22Rv1 (cell line): Measurements from ENCODE around the gene SMIM44.

Experiments
- H3K27ac ChIP-seq: fragments of 450-650 bp; 2 replicates; pipeline ENCODE4 v1.5.1; 2017
- ZFX ChIP-seq: fragments of 450-650 bp; IDR thresholded peaks from 2 replicates; pipeline ENCODE4 v1.6.1; 2017; ENCODE audit warnings: antibody characterized with exemption, borderline replicate concordance
- TF ChIP-seq, protein P1 (sequence below): fragments of 450-650 bp; IDR thresholded peaks from 2 replicates; pipeline ENCODE4 v1.5.1; 2017; ENCODE audit warnings: mild to moderate bottlenecking

Gene SMIM44

DNA sequence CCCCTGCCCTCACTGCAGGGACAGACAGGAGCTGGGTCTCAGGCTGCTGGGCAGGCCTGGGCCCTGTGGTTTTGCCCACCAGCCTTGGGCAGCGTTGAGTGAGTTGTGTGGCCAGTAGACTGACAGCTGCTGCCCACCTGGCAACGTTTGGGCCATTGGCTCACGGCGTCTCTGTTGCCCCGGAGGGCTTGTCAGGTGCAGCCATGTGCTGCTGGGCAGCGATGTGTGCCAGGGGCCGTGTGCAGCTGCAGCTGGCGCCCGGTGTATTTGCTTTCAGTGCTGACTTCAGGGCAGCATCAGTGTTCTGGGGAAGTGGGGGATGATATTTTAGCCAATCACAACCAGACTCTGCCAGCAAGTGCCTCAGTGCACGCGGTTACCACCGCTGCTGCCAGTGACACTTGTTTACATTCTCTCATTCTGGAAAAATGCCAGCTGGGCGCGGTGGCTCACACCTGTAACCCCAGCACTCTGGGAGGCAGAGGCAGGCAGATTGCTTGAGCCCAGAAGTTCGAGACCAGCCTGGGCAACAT, 33.5 kb upstream of the SMIM44 start:
- peak overlapping the region; percentile 52 for H3K27ac ChIP-seq
- TF ChIP-seq, protein P1, sequence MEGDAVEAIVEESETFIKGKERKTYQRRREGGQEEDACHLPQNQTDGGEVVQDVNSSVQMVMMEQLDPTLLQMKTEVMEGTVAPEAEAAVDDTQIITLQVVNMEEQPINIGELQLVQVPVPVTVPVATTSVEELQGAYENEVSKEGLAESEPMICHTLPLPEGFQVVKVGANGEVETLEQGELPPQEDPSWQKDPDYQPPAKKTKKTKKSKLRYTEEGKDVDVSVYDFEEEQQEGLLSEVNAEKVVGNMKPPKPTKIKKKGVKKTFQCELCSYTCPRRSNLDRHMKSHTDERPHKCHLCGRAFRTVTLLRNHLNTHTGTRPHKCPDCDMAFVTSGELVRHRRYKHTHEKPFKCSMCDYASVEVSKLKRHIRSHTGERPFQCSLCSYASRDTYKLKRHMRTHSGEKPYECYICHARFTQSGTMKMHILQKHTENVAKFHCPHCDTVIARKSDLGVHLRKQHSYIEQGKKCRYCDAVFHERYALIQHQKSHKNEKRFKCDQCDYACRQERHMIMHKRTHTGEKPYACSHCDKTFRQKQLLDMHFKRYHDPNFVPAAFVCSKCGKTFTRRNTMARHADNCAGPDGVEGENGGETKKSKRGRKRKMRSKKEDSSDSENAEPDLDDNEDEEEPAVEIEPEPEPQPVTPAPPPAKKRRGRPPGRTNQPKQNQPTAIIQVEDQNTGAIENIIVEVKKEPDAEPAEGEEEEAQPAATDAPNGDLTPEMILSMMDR, result no peak
- TF ChIP-seq ZFX, result no peak

DNA sequence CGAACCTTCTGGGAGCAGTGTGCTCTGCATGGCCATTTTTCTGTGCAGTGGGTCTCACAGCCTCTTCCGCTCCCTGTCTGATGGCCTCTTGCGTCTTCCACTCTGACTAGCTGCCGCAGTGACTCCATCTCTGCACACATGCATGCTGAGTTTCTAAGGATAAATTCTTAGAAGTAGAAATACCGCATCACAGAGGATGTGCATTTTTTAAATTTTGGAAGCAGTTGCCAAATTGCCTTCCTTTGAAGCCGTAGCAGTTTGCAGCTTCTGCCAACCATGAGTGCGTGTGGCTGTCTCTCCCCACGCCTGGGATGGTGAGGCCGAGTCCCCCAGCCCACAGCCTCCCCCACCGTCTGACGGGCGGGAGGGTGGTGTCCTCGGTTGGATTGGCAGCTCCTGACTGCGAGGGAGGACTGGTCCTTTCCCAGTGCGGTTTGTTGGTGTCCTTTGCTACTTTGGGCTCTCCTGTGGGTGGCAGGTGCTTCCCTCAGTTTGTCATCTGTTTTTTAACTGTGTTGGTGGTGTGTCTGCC, 32.7 kb upstream of the SMIM44 start:
- H3K27ac ChIP-seq, result peak overlapping the region; percentile 52
- no peak for TF ChIP-seq ZFX
- TF ChIP-seq, protein P1, result no peak

DNA sequence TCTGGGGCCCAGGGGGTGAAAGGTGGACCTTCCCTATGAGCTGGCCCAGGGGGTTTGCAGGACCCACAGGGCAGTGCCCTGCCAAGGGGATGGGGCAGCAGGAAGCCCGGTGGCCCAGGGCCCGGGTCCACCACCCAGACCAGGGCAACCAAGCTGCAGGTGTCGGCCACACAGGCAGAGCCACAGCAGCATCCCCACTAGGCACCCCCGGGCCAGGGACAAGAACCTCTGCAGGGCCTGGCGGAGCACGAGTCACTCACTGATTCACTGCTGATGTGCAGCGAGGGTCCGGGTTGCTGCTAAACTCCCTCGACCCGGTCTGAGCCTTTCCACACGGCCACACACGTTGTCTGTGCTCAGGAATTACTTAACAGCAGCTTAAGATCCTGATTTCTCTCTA, 31.7 kb upstream of the SMIM44 start:
- H3K27ac ChIP-seq, result peak overlapping the region; percentile 52
- TF ChIP-seq ZFX, result no peak

DNA sequence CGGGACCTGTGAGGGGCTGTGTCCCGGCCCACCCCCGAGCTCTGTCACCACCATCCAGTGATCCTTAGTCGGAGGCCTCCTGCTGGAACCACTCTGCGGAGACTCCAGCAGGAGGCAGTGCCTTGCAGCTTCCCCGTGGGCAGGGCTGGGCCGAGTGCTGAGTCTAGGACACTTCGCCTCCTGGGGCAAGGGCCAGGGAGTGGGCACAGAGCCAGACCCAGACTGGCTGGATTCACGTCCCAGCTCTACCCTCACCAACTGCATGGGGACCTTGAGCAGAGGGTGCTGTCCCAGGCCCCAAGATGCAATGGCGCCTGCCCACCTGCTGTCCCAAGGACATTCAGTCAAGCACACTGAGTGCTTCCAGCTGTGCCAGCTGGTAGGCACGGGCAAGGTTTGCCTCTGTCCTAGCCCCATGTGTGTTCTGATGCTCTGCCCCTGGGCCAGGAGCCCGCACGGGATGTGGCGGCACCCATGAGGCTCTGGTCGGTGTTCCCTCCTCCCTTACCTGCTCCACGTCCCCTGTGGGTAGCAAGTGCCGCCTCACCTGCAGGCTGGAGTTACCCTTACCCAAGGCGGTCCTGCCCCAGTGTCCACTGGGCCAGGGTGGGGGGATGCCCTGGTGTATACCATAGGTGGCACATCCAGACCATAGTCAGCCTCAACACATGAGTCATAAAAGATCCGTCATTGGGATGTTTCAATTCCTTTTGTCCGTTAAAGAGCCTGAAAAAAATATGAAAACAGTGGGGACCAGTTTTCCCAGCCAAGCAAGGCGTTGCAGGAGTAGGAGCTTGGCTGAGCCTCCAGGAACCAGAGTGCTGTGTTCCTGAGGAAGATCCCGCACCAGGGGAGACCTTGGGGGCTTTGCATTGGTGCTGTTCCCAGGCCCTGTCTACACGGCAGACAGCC, 30.2 kb upstream of the SMIM44 start:
- TF ChIP-seq, protein P1, result 0 out of 2 replicates have a peak, but pooled peaks have one; percentile 11
- TF ChIP-seq ZFX, result no peak
- H3K27ac ChIP-seq, result no peak overlapping the region

DNA sequence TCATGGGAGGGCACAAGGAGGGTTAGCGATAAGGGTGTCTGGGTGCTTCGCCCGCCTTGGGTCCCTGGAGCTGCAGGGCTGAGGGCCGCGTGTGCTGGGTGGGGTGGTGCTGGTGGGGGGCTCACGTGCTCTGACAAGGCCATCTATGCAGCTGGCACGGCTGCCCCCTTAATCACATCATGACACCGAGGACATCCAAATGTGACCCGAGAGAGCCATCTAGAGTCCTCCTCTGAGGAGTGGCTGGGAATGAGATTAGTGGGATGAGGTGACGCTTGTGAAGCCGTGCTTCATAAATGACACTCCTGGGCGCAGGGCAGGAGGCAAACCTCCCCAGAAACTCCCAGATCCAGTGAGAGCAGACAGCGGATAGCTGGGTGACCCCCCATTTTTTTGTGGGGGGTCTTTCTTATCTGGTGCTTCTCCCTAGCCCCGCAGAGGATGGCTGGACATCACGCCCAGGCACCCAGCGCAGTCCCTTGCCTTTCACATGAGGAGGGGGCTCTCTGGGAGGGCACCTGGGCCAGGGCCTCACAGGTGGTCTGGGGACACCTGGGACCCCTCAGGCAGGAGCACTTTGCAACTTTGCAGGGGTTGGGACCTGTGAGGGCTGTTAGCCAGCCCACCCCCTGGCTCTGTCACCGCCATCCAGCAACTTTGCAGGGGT, 29.5 kb upstream of the SMIM44 start:
- H3K27ac ChIP-seq, result no peak overlapping the region
- TF ChIP-seq, protein P1, result no peak
- TF ChIP-seq ZFX, result no peak

DNA sequence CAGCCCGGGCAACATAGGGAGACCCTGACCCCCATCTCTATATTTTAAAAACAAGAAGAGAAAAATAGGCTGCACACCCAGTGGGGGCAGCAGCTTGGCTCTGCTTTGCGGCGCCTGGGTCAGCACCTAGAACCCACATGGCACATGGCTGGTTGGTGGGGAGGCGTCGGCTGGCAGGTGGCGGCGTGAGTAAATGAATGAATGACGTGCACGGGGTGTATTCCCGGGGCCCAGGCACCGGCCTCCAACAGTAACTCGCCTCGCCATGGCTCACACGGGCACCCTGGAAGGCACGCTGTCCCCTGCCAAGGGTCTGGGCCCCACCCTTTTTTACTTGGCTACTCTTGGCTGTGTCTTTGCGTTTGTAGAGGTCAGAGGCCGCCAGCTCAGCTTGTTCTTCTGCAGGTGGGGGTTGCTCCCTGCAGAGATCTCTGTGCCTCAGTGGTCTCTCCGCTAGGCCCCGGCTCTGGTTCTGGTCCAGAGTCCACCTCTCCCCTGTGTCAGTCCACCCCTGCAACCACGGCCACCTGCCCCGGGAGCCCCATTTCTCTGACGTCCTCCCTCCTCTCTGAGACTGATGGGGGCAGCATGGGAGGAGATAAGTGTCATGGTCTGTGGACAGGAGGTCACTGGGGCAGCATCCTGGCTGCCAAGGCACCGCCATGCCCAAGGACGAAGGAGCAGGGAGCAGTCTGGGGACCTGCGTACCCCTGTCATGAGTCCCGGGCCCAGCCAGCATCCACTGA, 28.4 kb upstream of the SMIM44 start:
- H3K27ac ChIP-seq, result no peak overlapping the region
- TF ChIP-seq, protein P1, result no peak
- no peak for TF ChIP-seq ZFX

DNA sequence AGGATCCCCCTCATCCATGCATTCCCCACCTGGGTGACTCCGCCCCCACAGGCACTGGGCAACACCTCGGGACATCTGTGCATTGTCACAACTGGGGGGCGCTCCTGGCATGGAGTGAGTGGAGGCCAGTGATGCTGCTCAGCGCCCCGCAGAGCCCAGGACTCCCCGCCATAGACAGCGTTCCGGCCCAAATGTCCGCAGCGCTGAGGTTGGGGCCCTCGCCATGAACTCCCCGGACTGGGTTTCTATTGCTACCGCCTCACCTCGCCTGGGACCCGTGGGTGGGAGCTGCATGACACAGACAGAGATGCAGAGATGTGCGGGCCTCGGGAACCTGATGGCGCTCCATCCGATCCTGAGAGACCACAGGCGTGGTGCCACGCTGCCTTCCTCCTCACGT, 27.5 kb upstream of the SMIM44 start:
- no peak overlapping the region for H3K27ac ChIP-seq
- TF ChIP-seq, protein P1, result no peak
- TF ChIP-seq ZFX, result no peak
